GM12875 (cell line): ENCODE results near the gene ZNF570.
A peak's percentile ranks its signal among the peaks of the same experiment; 100 is the strongest.

Experiments used
- H3K4me3 ChIP-seq: one replicate; pipeline ENCODE4 v1.5.1; 2011; ENCODE audit warnings: low read depth, low read length, control low read depth
- TF ChIP-seq, protein P1 (sequence below): IDR thresholded peaks from 2 replicates; pipeline ENCODE4 v1.5.1; 2011; ENCODE audit warnings: low read depth, mild to moderate bottlenecking, control low read depth, inconsistent platforms, low read length, moderate library complexity, borderline replicate concordance; ENCODE audit not compliant: insufficient read depth

ZNF570 gene

DNA sequence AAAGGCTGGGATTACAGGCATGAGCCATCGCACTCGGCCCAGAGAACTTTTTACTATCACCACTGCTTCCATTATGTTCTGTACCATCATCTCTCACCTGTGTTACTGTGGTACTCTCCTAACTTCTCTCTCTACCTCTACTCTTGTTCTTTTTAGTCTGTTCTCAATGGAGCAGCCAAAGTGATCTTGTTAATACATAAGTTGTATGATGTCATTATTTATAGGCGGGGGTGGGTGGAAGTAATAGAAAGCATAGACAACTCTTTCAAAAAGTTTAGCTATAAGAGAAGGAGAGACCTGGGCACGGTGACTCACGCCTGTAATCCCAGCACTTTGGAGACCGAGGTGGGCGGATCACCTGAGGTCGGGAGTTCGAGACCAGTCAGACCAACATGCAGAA is 3.0 kb downstream of the ZNF570 start:
- TF ChIP-seq, protein P1, sequence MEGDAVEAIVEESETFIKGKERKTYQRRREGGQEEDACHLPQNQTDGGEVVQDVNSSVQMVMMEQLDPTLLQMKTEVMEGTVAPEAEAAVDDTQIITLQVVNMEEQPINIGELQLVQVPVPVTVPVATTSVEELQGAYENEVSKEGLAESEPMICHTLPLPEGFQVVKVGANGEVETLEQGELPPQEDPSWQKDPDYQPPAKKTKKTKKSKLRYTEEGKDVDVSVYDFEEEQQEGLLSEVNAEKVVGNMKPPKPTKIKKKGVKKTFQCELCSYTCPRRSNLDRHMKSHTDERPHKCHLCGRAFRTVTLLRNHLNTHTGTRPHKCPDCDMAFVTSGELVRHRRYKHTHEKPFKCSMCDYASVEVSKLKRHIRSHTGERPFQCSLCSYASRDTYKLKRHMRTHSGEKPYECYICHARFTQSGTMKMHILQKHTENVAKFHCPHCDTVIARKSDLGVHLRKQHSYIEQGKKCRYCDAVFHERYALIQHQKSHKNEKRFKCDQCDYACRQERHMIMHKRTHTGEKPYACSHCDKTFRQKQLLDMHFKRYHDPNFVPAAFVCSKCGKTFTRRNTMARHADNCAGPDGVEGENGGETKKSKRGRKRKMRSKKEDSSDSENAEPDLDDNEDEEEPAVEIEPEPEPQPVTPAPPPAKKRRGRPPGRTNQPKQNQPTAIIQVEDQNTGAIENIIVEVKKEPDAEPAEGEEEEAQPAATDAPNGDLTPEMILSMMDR = no peak
- H3K4me3 ChIP-seq = no peak overlapping the region

DNA sequence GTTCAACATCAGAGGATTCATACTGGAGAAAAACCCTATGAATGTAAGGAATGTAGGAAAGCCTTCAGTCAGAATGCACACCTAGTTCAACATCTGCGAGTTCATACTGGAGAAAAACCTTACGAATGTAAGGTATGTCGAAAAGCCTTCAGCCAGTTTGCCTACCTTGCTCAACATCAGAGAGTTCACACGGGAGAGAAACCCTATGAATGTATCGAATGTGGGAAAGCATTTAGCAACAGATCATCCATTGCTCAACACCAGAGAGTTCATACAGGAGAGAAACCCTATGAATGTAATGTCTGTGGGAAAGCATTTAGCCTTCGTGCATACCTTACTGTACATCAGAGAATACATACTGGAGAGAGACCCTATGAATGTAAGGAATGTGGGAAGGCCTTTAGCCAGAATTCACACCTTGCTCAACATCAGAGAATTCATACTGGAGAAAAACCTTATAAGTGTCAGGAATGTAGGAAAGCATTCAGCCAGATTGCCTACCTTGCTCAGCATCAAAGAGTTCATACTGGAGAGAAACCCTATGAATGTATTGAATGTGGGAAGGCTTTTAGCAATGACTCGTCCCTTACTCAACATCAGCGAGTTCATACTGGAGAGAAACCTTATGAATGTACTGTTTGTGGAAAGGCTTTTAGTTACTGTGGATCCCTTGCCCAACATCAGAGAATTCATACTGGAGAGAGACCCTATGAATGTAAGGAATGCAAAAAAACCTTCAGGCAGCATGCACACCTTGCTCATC is 15.4 kb downstream of the ZNF570 start:
- H3K4me3 ChIP-seq = no peak overlapping the region
- TF ChIP-seq, protein P1 = no peak

DNA sequence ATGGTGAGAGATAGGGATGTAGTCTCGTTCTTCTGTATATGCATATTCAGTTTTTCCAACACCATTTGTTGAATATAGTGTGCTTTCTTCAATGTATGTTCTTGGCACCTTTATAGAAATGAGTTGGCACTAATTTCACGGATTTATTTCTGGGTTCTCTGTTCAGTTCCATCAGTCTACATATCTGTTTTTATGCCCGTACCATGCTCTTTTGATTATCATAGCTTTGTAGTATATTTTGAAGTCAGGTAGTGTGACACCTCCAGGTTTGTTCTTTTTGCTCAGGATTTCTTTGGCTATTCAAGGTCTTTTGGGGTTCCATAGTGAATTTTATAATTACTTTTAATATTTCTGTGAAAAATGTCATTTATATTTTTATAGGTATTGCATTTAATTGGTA is 23.1 kb downstream of the ZNF570 start:
- H3K4me3 ChIP-seq = no peak overlapping the region
- TF ChIP-seq, protein P1 = no peak

DNA sequence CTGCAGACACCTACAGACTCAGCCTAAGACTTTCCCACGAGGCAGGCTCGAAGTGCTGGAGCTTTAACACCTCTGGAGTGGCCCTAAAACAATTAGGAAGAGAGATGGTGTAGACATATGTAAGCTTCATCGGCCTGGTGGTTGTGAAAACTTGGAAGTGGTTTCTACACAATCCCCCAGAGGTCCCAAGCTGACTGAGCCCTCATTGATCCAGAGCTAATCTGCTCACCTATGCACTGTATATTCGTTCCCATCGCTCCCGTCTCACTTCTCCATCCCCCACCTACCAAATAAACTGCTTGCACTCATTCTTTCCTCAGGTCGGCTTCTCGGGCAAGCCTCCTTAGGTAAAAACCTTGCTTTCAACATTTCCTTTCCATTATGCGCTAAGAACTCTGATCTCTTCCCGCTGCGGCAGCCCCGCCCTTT is 36.8 kb downstream of the ZNF570 start:
- TF ChIP-seq, protein P1 = no peak
- H3K4me3 ChIP-seq = peak overlapping the region; percentile 66

DNA sequence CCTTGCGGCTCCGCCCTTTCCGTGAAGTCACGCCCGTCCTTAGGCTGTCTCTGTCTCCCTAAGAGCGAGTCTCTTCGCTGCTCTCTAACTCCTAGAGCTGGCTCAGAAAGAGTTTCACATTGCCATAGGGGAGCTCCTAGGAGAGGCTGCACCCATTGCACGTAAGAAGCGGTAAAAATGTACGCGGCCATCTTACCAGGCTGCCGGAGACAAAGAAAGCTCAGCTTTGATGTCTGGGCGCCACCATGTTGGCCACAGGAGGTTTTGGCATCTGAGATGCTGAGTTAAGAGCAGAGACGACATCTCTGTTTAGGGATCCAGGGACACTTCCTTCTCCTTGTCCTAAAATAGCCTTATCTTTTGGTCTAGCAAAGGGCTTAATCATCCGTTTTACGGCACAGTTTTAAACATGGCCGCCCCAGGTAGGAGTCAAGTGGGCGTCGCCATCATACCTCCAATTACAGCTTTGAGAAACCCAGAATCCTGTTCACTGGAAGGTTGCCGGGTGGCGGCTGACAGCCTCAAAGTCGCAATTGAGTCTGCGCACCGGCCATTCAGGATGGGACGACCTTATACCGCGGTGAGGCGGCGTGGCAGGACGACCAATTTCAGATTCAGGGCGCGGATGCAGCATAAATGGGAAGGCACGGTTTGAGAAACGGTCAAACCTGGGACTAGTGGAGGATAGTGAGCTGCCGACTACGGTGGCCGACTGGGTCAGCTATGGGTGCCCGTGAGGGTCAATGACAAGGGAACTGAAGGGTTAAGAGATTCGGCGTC is 37.4 kb downstream of the ZNF570 start, which contains the start of gene ZNF793:
Gene ZNF793, plus strand, starts transcription at position 553 of the 780 bp plus-strand sequence. CDS start 16,501 bp downstream, outside the sequence.
- peak within 1 kb of the TSS; percentile 66 for H3K4me3 ChIP-seq
- TF ChIP-seq, protein P1 = no peak

DNA sequence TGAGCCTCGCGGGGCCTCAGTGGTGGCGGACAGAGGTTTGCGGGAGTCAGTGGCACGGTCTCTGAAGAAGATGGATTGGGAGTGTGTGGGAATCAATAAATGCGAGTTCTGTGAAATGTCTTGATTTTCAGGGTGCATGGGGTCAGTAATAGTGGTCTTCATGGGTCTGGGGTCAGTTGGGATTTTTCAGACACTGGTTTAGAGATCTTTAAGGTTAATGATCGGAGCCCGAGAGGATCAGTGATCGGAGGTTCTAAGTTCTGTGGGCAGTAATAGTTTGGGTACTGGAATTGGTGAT is 38.0 kb downstream of the ZNF570 start:
- TF ChIP-seq, protein P1 = no peak
- peak overlapping the region; percentile 66 for H3K4me3 ChIP-seq
